ENCODE measurements around the gene NDUFS3. TPM values are rescaled to one million over a fixed set of nuclear protein-coding genes. Genes with fewer than 3 reads are reported as not detected.

Gene NDUFS3
- total RNA-seq, 1 experiment from 2014 or later = 119 TPM

DNA sequence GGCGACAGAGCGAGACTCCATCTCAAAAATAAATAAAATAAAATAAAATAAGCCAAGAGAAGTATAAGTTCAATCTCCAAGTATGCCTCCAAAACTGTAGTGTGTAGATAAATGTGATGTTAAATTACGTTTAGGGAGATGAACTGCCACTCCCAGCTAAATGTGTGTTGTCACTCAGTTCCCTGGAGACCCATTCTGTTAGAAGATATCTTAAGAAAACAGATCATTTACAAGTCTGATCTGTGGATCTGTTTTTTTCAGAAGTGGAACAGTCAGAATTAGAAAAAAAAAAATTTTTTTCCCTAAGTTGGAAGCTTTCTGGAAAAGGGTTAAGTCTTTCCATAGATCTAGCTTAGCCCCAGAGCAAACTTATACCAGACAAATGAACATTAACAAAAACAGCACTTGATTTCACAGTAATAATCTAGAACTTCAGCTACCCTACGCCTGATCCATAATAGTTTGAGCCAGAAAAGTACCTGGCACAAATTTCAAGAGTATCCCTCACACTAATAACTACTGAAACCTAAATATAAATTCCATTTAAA lies 44.1 kb upstream of the NDUFS3 start:
- peaks cover 22% of the 10 kb centered on the region; the same call in 1 of the 2 replicates for H3F3A ChIP-seq (ENCODE audit: insufficient read depth, low read depth)
- ChIA-PET CTCF (no interaction called here), POLR2A (ENCODE audit: unreplicated experiment) (interaction anchor here (0.8 kb wide), 1 partner anchor 116 kb away, joined by 6 read pairs; no protein-coding TSS in a partner anchor)
- no peaks in the 10 kb centered on the region for H3K27me3 ChIP-seq (ENCODE audit: insufficient read depth, low read depth)
- H3K27ac ChIP-seq = no peak overlapping the region
- BruUV-seq (replicated peaks) = no TSS peak
- no peaks in the 10 kb centered on the region for H3K9me3 ChIP-seq (ENCODE audit: insufficient read depth, low read depth)
- no peak overlapping the region for H3K4me3 ChIP-seq
- peaks cover 100% of the 10 kb centered on the region for H3K79me2 ChIP-seq (ENCODE audit: low read depth)
- H3K4me2 ChIP-seq = no peak overlapping the region
- no peak overlapping the region for H2AFZ ChIP-seq
- intact Hi-C loops (cut with micrococcal nuclease; ENCODE audit: unreplicated experiment) = no loop called here
- no peak for DNase-seq
- 0 out of 2 replicates have a peak, but pooled peaks cover 10% of the 10 kb centered on the region for H3K36me3 ChIP-seq (ENCODE audit: low read depth)
- H4K20me1 ChIP-seq (ENCODE audit: insufficient read depth) = peaks cover 100% of the 10 kb centered on the region
- H3K9me2 ChIP-seq (ENCODE audit: insufficient read depth) = no peaks in the 10 kb centered on the region
- peaks cover 7% of the 10 kb centered on the region for H3K4me1 ChIP-seq (replicated peaks; ENCODE audit: insufficient read depth)
- TF ChIP-seq, protein P1, sequence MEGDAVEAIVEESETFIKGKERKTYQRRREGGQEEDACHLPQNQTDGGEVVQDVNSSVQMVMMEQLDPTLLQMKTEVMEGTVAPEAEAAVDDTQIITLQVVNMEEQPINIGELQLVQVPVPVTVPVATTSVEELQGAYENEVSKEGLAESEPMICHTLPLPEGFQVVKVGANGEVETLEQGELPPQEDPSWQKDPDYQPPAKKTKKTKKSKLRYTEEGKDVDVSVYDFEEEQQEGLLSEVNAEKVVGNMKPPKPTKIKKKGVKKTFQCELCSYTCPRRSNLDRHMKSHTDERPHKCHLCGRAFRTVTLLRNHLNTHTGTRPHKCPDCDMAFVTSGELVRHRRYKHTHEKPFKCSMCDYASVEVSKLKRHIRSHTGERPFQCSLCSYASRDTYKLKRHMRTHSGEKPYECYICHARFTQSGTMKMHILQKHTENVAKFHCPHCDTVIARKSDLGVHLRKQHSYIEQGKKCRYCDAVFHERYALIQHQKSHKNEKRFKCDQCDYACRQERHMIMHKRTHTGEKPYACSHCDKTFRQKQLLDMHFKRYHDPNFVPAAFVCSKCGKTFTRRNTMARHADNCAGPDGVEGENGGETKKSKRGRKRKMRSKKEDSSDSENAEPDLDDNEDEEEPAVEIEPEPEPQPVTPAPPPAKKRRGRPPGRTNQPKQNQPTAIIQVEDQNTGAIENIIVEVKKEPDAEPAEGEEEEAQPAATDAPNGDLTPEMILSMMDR (conservative IDR thresholded peaks at IDR 0.05) = no peak
- TF ChIP-seq EZH2 (IDR thresholded peaks at IDR 0.05; ENCODE audit: low read depth) = no peak

DNA sequence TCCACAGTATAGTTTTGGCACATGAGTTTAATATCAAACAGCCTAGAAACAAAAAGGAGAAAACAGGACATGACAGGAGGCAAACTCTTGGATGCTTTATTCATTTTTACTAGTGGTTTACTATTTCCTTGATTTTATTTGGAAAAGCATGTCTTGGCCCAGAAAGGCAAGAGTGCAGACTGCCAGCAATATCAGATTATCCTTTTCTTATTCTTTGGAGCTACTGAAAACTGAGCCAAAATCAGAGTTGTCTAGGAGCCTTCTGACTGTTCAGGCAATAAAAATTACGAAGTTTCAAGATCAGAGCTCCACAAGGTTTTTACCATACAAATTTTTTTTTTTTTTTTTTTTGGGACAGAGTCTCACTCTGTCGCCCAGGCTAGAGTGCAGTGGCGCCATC lies 42.0 kb upstream of the NDUFS3 start:
- TF ChIP-seq, protein P1 (conservative IDR thresholded peaks at IDR 0.05) = no peak
- TF ChIP-seq EZH2 (IDR thresholded peaks at IDR 0.05; ENCODE audit: low read depth) = no peak
- Histone ChIP-seq H3K4me2 (no peak overlapping the region), H3K27ac (no peak overlapping the region), H3K9me3 (ENCODE audit: insufficient read depth, low read depth) (no peaks in the 10 kb centered on the region), H3K4me3 (no peak overlapping the region), H4K20me1 (ENCODE audit: insufficient read depth) (peaks cover 98% of the 10 kb centered on the region), H3F3A (ENCODE audit: insufficient read depth, low read depth) (peaks cover 42% of the 10 kb centered on the region), H3K27me3 (ENCODE audit: insufficient read depth, low read depth) (no peaks in the 10 kb centered on the region), H3K9me2 (ENCODE audit: insufficient read depth) (no peaks in the 10 kb centered on the region), H3K4me1 (replicated peaks; ENCODE audit: insufficient read depth) (peaks cover 25% of the 10 kb centered on the region), H2AFZ (no peak overlapping the region), H3K36me3 (ENCODE audit: low read depth) (0 out of 2 replicates have a peak, but pooled peaks cover 5% of the 10 kb centered on the region), H3K79me2 (ENCODE audit: low read depth) (peaks cover 100% of the 10 kb centered on the region)
- no peak for DNase-seq
- ChIA-PET POLR2A (ENCODE audit: unreplicated experiment) (interaction anchor here (0.7 kb wide), 1 partner anchor 15 kb away, joined by 4 read pairs; no protein-coding TSS in a partner anchor), CTCF (no interaction called here)
- no TSS peak for BruUV-seq (replicated peaks)
- intact Hi-C loops (cut with micrococcal nuclease; ENCODE audit: unreplicated experiment) = no loop called here

DNA sequence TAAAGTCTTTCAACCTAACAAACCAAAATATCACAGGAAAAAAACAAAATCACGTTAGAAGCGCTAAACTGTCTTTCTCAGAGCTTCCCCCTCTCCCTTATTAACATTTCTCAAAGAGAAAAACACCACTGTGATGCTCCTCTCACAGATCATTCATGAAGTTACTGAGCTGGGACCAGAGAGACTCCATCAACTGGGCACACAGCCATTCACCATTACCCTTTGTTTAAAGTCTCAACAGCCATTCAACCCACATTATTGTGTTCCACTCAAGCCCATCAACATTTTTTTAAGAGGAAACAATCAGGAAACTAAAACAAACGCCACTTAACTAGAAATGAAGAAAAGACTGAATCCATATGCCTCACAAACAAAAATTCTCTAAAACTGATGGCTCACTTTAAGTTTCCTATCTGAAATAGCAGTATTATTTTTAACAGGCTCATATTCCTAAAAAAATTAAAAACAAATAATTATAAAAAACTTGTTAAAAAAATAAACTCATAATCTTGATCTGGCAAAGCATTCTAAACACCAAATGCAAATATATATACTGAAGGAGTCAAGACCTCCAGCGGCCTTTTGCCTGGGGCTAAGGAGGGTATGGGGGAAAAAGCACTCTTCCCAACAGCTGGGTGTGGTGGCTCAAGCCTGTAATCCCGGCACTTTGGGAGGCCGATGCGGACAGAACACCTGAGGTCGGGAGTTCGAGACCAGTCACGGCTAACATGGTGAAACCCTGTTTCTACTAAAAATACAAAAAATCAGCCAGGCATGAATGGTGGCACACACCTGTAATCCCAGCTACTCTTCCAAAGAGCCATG lies 39.9 kb upstream of the NDUFS3 start:
- TF ChIP-seq, protein P1 (conservative IDR thresholded peaks at IDR 0.05) = no peak
- TF ChIP-seq EZH2 (IDR thresholded peaks at IDR 0.05; ENCODE audit: low read depth) = no peak
- Histone ChIP-seq H4K20me1 (ENCODE audit: insufficient read depth) (peaks cover 98% of the 10 kb centered on the region), H3K9me2 (ENCODE audit: insufficient read depth) (no peaks in the 10 kb centered on the region), H3F3A (ENCODE audit: insufficient read depth, low read depth) (peaks cover 40% of the 10 kb centered on the region), H3K9me3 (ENCODE audit: insufficient read depth, low read depth) (no peaks in the 10 kb centered on the region), H3K27me3 (ENCODE audit: insufficient read depth, low read depth) (no peaks in the 10 kb centered on the region), H3K79me2 (ENCODE audit: low read depth) (peaks cover 100% of the 10 kb centered on the region), H3K27ac (peak overlapping the region; percentile 63), H3K4me2 (no peak overlapping the region), H2AFZ (no peak overlapping the region), H3K4me3 (no peak overlapping the region), H3K36me3 (ENCODE audit: low read depth) (0 out of 2 replicates have a peak, but pooled peaks cover 5% of the 10 kb centered on the region), H3K4me1 (replicated peaks; ENCODE audit: insufficient read depth) (peaks cover 34% of the 10 kb centered on the region)
- no peak for DNase-seq
- POLR2A ChIA-PET (ENCODE audit: unreplicated experiment) = interaction anchor here (0.7 kb wide), 1 partner anchor 148 kb away, joined by 4 read pairs; no protein-coding TSS in a partner anchor
- intact Hi-C loops (cut with micrococcal nuclease; ENCODE audit: unreplicated experiment) = no loop called here
- CTCF ChIA-PET = interaction anchor here (1.1 kb wide), 1 partner anchor 14 kb away, joined by 3 read pairs; no protein-coding TSS in a partner anchor
- BruUV-seq (replicated peaks) = no TSS peak
